ENCODE data around the gene HINT3.

The HINT3 gene

GRCh38 chr6:125951323-125951722 is 5.2 kb upstream of the HINT3 start:
- H3K18ac ChIP-seq (ENCODE audit: low read length): no peak overlapping the region
- no peak overlapping the region for H3K23ac ChIP-seq (ENCODE audit: low read length)
- no peaks in the 10 kb centered on the region for H3K79me1 ChIP-seq (ENCODE audit: low read length)
- WGBS (ENCODE audit: extremely low coverage, insufficient coverage, low lambda C conversion rate): no CpG with 5 or more reads among the region's 1 CpG
- no peaks in the 10 kb centered on the region for H3K36me3 ChIP-seq (ENCODE audit: control insufficient read depth, insufficient read depth, low read length)
- no peak overlapping the region for H2BK15ac ChIP-seq (replicated peaks; ENCODE audit: low read depth)
- H3K27ac ChIP-seq (ENCODE audit: low read depth, low read length): no peak overlapping the region
- H3K56ac ChIP-seq (ENCODE audit: low read length): no peak overlapping the region
- no peak overlapping the region for H2AK5ac ChIP-seq (ENCODE audit: low read length)
- H3K9ac ChIP-seq (ENCODE audit: low read length): no peak overlapping the region
- no peak overlapping the region for H3K4me3 ChIP-seq (ENCODE audit: low read length)
- no peak overlapping the region for H4K8ac ChIP-seq (ENCODE audit: low read depth, low read length)
- peaks cover 2% of the 10 kb centered on the region for H3K4me1 ChIP-seq (ENCODE audit: control insufficient read depth, low read depth, low read length)
- H3K27me3 ChIP-seq (ENCODE audit: insufficient read depth, low read length, poor library complexity): no peaks in the 10 kb centered on the region
- DNase-seq: no peak
- no peak overlapping the region for H2BK5ac ChIP-seq (ENCODE audit: low read length)
- no peak overlapping the region for H3K4me2 ChIP-seq (ENCODE audit: low read length)
- H3K79me2 ChIP-seq (ENCODE audit: control insufficient read depth, insufficient read depth, low read length): no peaks in the 10 kb centered on the region
- H2BK120ac ChIP-seq (ENCODE audit: low read depth, low read length): no peak overlapping the region
- H3K4ac ChIP-seq (ENCODE audit: low read depth, low read length): no peak overlapping the region
- no peak overlapping the region for H4K5ac ChIP-seq (ENCODE audit: low read length)

GRCh38 chr6:125952764-125953501 is 3.6 kb upstream of the HINT3 start:
- Histone ChIP-seq H2BK120ac (ENCODE audit: low read depth, low read length) (no peak overlapping the region), H4K5ac (ENCODE audit: low read length) (no peak overlapping the region), H2BK15ac (replicated peaks; ENCODE audit: low read depth) (no peak overlapping the region), H2AK5ac (ENCODE audit: low read length) (no peak overlapping the region), H3K4ac (ENCODE audit: low read depth, low read length) (no peak overlapping the region), H3K56ac (ENCODE audit: low read length) (no peak overlapping the region), H3K4me2 (ENCODE audit: low read length) (no peak overlapping the region), H3K18ac (ENCODE audit: low read length) (no peak overlapping the region), H3K4me3 (ENCODE audit: low read length) (no peak overlapping the region), H4K8ac (ENCODE audit: low read depth, low read length) (no peak overlapping the region), H3K9ac (ENCODE audit: low read length) (no peak overlapping the region), H3K36me3 (ENCODE audit: control insufficient read depth, insufficient read depth, low read length) (no peaks in the 10 kb centered on the region), H3K27ac (ENCODE audit: low read depth, low read length) (no peak overlapping the region), H3K27me3 (ENCODE audit: insufficient read depth, low read length, poor library complexity) (no peaks in the 10 kb centered on the region), H3K79me2 (ENCODE audit: control insufficient read depth, insufficient read depth, low read length) (no peaks in the 10 kb centered on the region), H3K23ac (ENCODE audit: low read length) (no peak overlapping the region), H2BK5ac (ENCODE audit: low read length) (no peak overlapping the region), H3K4me1 (ENCODE audit: control insufficient read depth, low read depth, low read length) (peaks cover 2% of the 10 kb centered on the region), H3K79me1 (ENCODE audit: low read length) (no peaks in the 10 kb centered on the region)
- WGBS (ENCODE audit: extremely low coverage, insufficient coverage, low lambda C conversion rate): no CpG with 5 or more reads among the region's 7 CpGs
- peak; percentile 59 for DNase-seq

GRCh38 chr6:125953502-125953875 is 3.1 kb upstream of the HINT3 start:
- Histone ChIP-seq H3K23ac (ENCODE audit: low read length) (no peak overlapping the region), H3K18ac (ENCODE audit: low read length) (no peak overlapping the region), H3K79me2 (ENCODE audit: control insufficient read depth, insufficient read depth, low read length) (no peaks in the 10 kb centered on the region), H2BK15ac (replicated peaks; ENCODE audit: low read depth) (no peak overlapping the region), H3K79me1 (ENCODE audit: low read length) (no peaks in the 10 kb centered on the region), H4K8ac (ENCODE audit: low read depth, low read length) (no peak overlapping the region), H2BK5ac (ENCODE audit: low read length) (no peak overlapping the region), H2AK5ac (ENCODE audit: low read length) (no peak overlapping the region), H3K27ac (ENCODE audit: low read depth, low read length) (no peak overlapping the region), H3K4ac (ENCODE audit: low read depth, low read length) (no peak overlapping the region), H4K5ac (ENCODE audit: low read length) (no peak overlapping the region), H3K4me2 (ENCODE audit: low read length) (no peak overlapping the region), H2BK120ac (ENCODE audit: low read depth, low read length) (no peak overlapping the region), H3K4me1 (ENCODE audit: control insufficient read depth, low read depth, low read length) (peaks cover 2% of the 10 kb centered on the region), H3K36me3 (ENCODE audit: control insufficient read depth, insufficient read depth, low read length) (no peaks in the 10 kb centered on the region), H3K56ac (ENCODE audit: low read length) (no peak overlapping the region), H3K9ac (ENCODE audit: low read length) (no peak overlapping the region), H3K27me3 (ENCODE audit: insufficient read depth, low read length, poor library complexity) (no peaks in the 10 kb centered on the region), H3K4me3 (ENCODE audit: low read length) (no peak overlapping the region)
- DNase-seq: peak; percentile 68
- no CpG with 5 or more reads among the region's 11 CpGs for WGBS (ENCODE audit: extremely low coverage, insufficient coverage, low lambda C conversion rate)

- Histone ChIP-seq H3K18ac (ENCODE audit: low read length) (no peak overlapping the region), H3K4me1 (ENCODE audit: control insufficient read depth, low read depth, low read length) (peaks cover 2% of the 10 kb centered on the region), H3K4me2 (ENCODE audit: low read length) (no peak overlapping the region), H2BK120ac (ENCODE audit: low read depth, low read length) (no peak overlapping the region), H3K79me1 (ENCODE audit: low read length) (no peaks in the 10 kb centered on the region), H2BK15ac (replicated peaks; ENCODE audit: low read depth) (no peak overlapping the region), H3K4ac (ENCODE audit: low read depth, low read length) (no peak overlapping the region), H3K4me3 (ENCODE audit: low read length) (no peak overlapping the region), H4K8ac (ENCODE audit: low read depth, low read length) (no peak overlapping the region), H3K79me2 (ENCODE audit: control insufficient read depth, insufficient read depth, low read length) (no peaks in the 10 kb centered on the region), H3K56ac (ENCODE audit: low read length) (no peak overlapping the region), H2AK5ac (ENCODE audit: low read length) (no peak overlapping the region), H4K5ac (ENCODE audit: low read length) (no peak overlapping the region), H3K23ac (ENCODE audit: low read length) (no peak overlapping the region), H3K27me3 (ENCODE audit: insufficient read depth, low read length, poor library complexity) (no peaks in the 10 kb centered on the region), H3K9ac (ENCODE audit: low read length) (no peak overlapping the region), H2BK5ac (ENCODE audit: low read length) (no peak overlapping the region), H3K36me3 (ENCODE audit: control insufficient read depth, insufficient read depth, low read length) (no peaks in the 10 kb centered on the region), H3K27ac (ENCODE audit: low read depth, low read length) (no peak overlapping the region)
- DNase-seq: no peak
- WGBS (ENCODE audit: extremely low coverage, insufficient coverage, low lambda C conversion rate): no CpG with 5 or more reads among the region's 5 CpGs
Measured at GRCh38 chr6:125954735-125955339, 1.7 kb upstream of the HINT3 start.

- no peak overlapping the region for H3K4me2 ChIP-seq (ENCODE audit: low read length)
- no peak overlapping the region for H2BK120ac ChIP-seq (ENCODE audit: low read depth, low read length)
- H3K27ac ChIP-seq (ENCODE audit: low read depth, low read length): no peak overlapping the region
- H3K4me1 ChIP-seq (ENCODE audit: control insufficient read depth, low read depth, low read length): peaks cover 2% of the 10 kb centered on the region
- H2BK5ac ChIP-seq (ENCODE audit: low read length): no peak overlapping the region
- H3K79me1 ChIP-seq (ENCODE audit: low read length): no peaks in the 10 kb centered on the region
- no peak overlapping the region for H3K4me3 ChIP-seq (ENCODE audit: low read length)
- H4K5ac ChIP-seq (ENCODE audit: low read length): peak overlapping the region; percentile 75
- no CpG with 5 or more reads among the region's 5 CpGs for WGBS (ENCODE audit: extremely low coverage, insufficient coverage, low lambda C conversion rate)
- no peak overlapping the region for H3K18ac ChIP-seq (ENCODE audit: low read length)
- H4K8ac ChIP-seq (ENCODE audit: low read depth, low read length): no peak overlapping the region
- H3K23ac ChIP-seq (ENCODE audit: low read length): no peak overlapping the region
- no peak overlapping the region for H2BK15ac ChIP-seq (replicated peaks; ENCODE audit: low read depth)
- H3K56ac ChIP-seq (ENCODE audit: low read length): peak overlapping the region; percentile 31
- no peaks in the 10 kb centered on the region for H3K36me3 ChIP-seq (ENCODE audit: control insufficient read depth, insufficient read depth, low read length)
- H3K9ac ChIP-seq (ENCODE audit: low read length): peak overlapping the region; percentile 47
- no peak overlapping the region for H3K4ac ChIP-seq (ENCODE audit: low read depth, low read length)
- DNase-seq: no peak
- H3K27me3 ChIP-seq (ENCODE audit: insufficient read depth, low read length, poor library complexity): no peaks in the 10 kb centered on the region
- H3K79me2 ChIP-seq (ENCODE audit: control insufficient read depth, insufficient read depth, low read length): no peaks in the 10 kb centered on the region
- peak overlapping the region; percentile 22 for H2AK5ac ChIP-seq (ENCODE audit: low read length)
Measured at GRCh38 chr6:125955973-125956372, 597 bp upstream of the HINT3 start.

- H3K4me2 ChIP-seq (ENCODE audit: low read length): peak overlapping the region; percentile 40
- no peak overlapping the region for H3K4ac ChIP-seq (ENCODE audit: low read depth, low read length)
- no peaks in the 10 kb centered on the region for H3K79me2 ChIP-seq (ENCODE audit: control insufficient read depth, insufficient read depth, low read length)
- no peaks in the 10 kb centered on the region for H3K79me1 ChIP-seq (ENCODE audit: low read length)
- H3K18ac ChIP-seq (ENCODE audit: low read length): no peak overlapping the region
- peak overlapping the region; percentile 89 for H3K27ac ChIP-seq (ENCODE audit: low read depth, low read length)
- H3K9ac ChIP-seq (ENCODE audit: low read length): peak overlapping the region; percentile 84
- H3K23ac ChIP-seq (ENCODE audit: low read length): no peak overlapping the region
- H3K4me1 ChIP-seq (ENCODE audit: control insufficient read depth, low read depth, low read length): peaks cover 2% of the 10 kb centered on the region
- H3K4me3 ChIP-seq (ENCODE audit: low read length): peak overlapping the region; percentile 67
- no peak overlapping the region for H2BK5ac ChIP-seq (ENCODE audit: low read length)
- H4K5ac ChIP-seq (ENCODE audit: low read length): no peak overlapping the region
- H2BK120ac ChIP-seq (ENCODE audit: low read depth, low read length): no peak overlapping the region
- H3K36me3 ChIP-seq (ENCODE audit: control insufficient read depth, insufficient read depth, low read length): no peaks in the 10 kb centered on the region
- no peaks in the 10 kb centered on the region for H3K27me3 ChIP-seq (ENCODE audit: insufficient read depth, low read length, poor library complexity)
- no peak for DNase-seq
- H2AK5ac ChIP-seq (ENCODE audit: low read length): no peak overlapping the region
- no peak overlapping the region for H2BK15ac ChIP-seq (replicated peaks; ENCODE audit: low read depth)
- peak overlapping the region; percentile 97 for H3K56ac ChIP-seq (ENCODE audit: low read length)
- no peak overlapping the region for H4K8ac ChIP-seq (ENCODE audit: low read depth, low read length)
- no CpG with 5 or more reads among the region's 3 CpGs for WGBS (ENCODE audit: extremely low coverage, insufficient coverage, low lambda C conversion rate)
Measured at GRCh38 chr6:125957391-125957693, 772 bp downstream of the HINT3 start.

Data from mesendoderm (in vitro differentiated cells).